Endodermal cell (in vitro differentiated cells): ENCODE data around the gene TGIF1. TPM values are rescaled to one million over a fixed set of nuclear protein-coding genes. Genes with fewer than 3 reads are reported as not detected.
A peak's percentile ranks its signal among the peaks of the same experiment; 100 is the strongest.

ENCODE experiments used
- DNase-seq: peaks from one replicate; pipeline ENCODE4 v3.0.0-alpha.2; 2017
- H3K27ac ChIP-seq: 2 replicates; pipeline ENCODE4 v1.5.1; 2013; ENCODE audit warnings: mild to moderate bottlenecking, low read depth, low read length, moderate library complexity
- H3K27me3 ChIP-seq: 2 replicates; pipeline ENCODE4 v1.6.1; 2013; ENCODE audit warnings: mild to moderate bottlenecking, low read length, moderate library complexity; ENCODE audit not compliant: insufficient read depth, control insufficient read depth, poor library complexity, severe bottlenecking
- H3K36me3 ChIP-seq: 2 replicates; pipeline ENCODE4 v1.7.0; 2013; ENCODE audit warnings: mild to moderate bottlenecking, low read length, moderate library complexity; ENCODE audit not compliant: control insufficient read depth, insufficient read depth
- H3K4me1 ChIP-seq: one replicate; pipeline ENCODE4 v1.7.0; 2013; ENCODE audit warnings: low read length; ENCODE audit not compliant: control insufficient read depth, insufficient read depth
- H3K4me3 ChIP-seq: 2 replicates; pipeline ENCODE4 v1.5.1; 2013; ENCODE audit warnings: mild to moderate bottlenecking, low read length, moderate library complexity
- H3K9ac ChIP-seq: 2 replicates; pipeline ENCODE4 v1.6.1; 2013; ENCODE audit warnings: mild to moderate bottlenecking, low read length, moderate library complexity; ENCODE audit not compliant: poor library complexity, severe bottlenecking; ENCODE audit errors: extremely low read depth
- H3K9me3 ChIP-seq: 2 replicates; pipeline ENCODE4 v1.6.1; 2013; ENCODE audit warnings: mild to moderate bottlenecking, low read length, moderate library complexity; ENCODE audit not compliant: control insufficient read depth
- H3K27ac Mint-ChIP-seq: 2 replicates; pipeline ENCODE4 v1.8.0; 2020; ENCODE audit warnings: mixed read lengths
- H3K27me3 Mint-ChIP-seq: 2 replicates; pipeline ENCODE4 v1.8.0; 2021; ENCODE audit warnings: mild to moderate bottlenecking, mixed read lengths; ENCODE audit not compliant: insufficient read depth
- H3K36me3 Mint-ChIP-seq: 2 replicates; pipeline ENCODE4 v1.8.0; 2020; ENCODE audit warnings: low read depth, mixed read lengths
- H3K4me1 Mint-ChIP-seq: 2 replicates; pipeline ENCODE4 v1.8.0; 2020; ENCODE audit warnings: mixed read lengths
- H3K4me3 Mint-ChIP-seq: 2 replicates; pipeline ENCODE4 v1.8.0; 2020; ENCODE audit warnings: mild to moderate bottlenecking, moderate library complexity, mixed read lengths
- H3K9me3 Mint-ChIP-seq: 2 replicates; pipeline ENCODE4 v1.8.0; 2020; ENCODE audit warnings: mild to moderate bottlenecking, mixed read lengths
- CTCF ChIP-seq: fragments of 200-600 bp; sonication (generic); conservative IDR thresholded peaks from 2 replicates; pipeline ENCODE4 v1.5.0; 2021; ENCODE audit warnings: antibody characterized with exemption, mild to moderate bottlenecking
- WGBS, 2 experiments: methylation state at CpG; one replicate each; pipeline versions ENCODE4 v1.1.5 to v1.1.7; 2013; ENCODE audit warnings: missing lambda C conversion rate in 2 of 2, mixed read lengths in 1 of 2; ENCODE audit not compliant: insufficient coverage in 1 of 2, insufficient read length in 1 of 2; 5-methylcytosine and 5-hydroxymethylcytosine counted together
- total RNA-seq, 2 donors: library from RNA; stranded (reverse); fragmentation: NEBNext Ultra II Directional in 1 of 2; extraction: Animal tissue kit (Norgen Biotek cat#: 25700) in 1 of 2; gene quantifications; 2 replicates in 1 of 2; 3 replicates in 1 of 2; pipeline ENCODE4 v1.2.1, GENCODE V29; 2021

The TGIF1 gene
- total RNA-seq, 2 donors from 2014 or later, result 417 to 575 TPM

DNA sequence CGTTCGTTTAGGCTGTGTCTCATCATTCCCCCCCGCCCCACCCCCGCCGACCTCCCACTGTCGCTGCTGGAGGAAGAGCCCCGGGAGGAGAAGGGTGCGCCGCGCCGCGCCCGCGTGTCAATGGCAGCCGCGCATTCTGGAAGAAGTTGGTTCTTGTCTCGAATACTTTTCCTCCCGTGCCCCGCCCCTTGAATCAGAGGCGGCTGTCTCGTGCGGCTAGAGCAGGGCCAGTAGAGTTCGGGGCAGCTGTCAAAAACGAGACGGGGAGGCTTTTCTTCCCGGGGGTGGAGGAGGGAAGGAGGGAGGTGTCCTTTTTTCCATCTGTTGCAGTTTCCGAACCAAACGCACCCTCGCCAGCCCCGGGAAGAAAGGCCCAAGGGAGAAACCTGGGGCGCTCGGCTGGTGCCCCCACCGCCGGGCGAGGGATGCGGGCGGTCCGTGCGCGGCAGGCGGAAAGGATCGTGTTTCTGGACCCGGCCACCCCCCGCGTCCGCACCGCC, 410 bp upstream of the TGIF1 start:
- Histone ChIP-seq H3K9ac (peak overlapping the region; percentile 99), H3K36me3 (peaks cover 11% of the 10 kb centered on the region)
- H3K9me3 Mint-ChIP-seq, result no peaks in the 10 kb centered on the region

GRCh38 chr18:3450799-3451182, 819 bp downstream of the TGIF1 start:
- peaks cover 28% of the 10 kb centered on the region for H3K4me1 Mint-ChIP-seq
- Histone ChIP-seq H3K4me3 (peak overlapping the region; percentile 100), H3K27ac (peak overlapping the region; percentile 96), H3K36me3 (peaks cover 17% of the 10 kb centered on the region), H3K4me1 (peaks cover 19% of the 10 kb centered on the region), H3K27me3 (no peaks in the 10 kb centered on the region), H3K9ac (peak overlapping the region; percentile 99), H3K9me3 (no peaks in the 10 kb centered on the region)
- H3K27ac Mint-ChIP-seq, result peak overlapping the region; percentile 96
- peaks cover 53% of the 10 kb centered on the region for H3K36me3 Mint-ChIP-seq
- TF ChIP-seq CTCF, result no peak
- 0% methylated on average over 1 to 15 of the region's 30 CpGs for WGBS, 2 experiments
- H3K9me3 Mint-ChIP-seq, result no peaks in the 10 kb centered on the region
- peak overlapping the region; percentile 100 for H3K4me3 Mint-ChIP-seq
- DNase-seq, result no peak
- no peaks in the 10 kb centered on the region for H3K27me3 Mint-ChIP-seq

More for the DNA sequence above, 410 bp upstream of the TGIF1 start:
- Histone ChIP-seq H3K4me1 (peaks cover 14% of the 10 kb centered on the region), H3K27ac (peak overlapping the region; percentile 100), H3K9me3 (no peaks in the 10 kb centered on the region), H3K27me3 (no peaks in the 10 kb centered on the region), H3K4me3 (peak overlapping the region; percentile 96)
- 0% methylated on average over 6 to 44 of the region's 47 CpGs for WGBS, 2 experiments
- peak overlapping the region; percentile 100 for H3K4me3 Mint-ChIP-seq
- DNase-seq, result peak; percentile 92
- no peak for TF ChIP-seq CTCF
- H3K27ac Mint-ChIP-seq, result peak overlapping the region; percentile 72
- no peaks in the 10 kb centered on the region for H3K27me3 Mint-ChIP-seq
- H3K36me3 Mint-ChIP-seq, result peaks cover 41% of the 10 kb centered on the region
- peaks cover 25% of the 10 kb centered on the region for H3K4me1 Mint-ChIP-seq

DNA sequence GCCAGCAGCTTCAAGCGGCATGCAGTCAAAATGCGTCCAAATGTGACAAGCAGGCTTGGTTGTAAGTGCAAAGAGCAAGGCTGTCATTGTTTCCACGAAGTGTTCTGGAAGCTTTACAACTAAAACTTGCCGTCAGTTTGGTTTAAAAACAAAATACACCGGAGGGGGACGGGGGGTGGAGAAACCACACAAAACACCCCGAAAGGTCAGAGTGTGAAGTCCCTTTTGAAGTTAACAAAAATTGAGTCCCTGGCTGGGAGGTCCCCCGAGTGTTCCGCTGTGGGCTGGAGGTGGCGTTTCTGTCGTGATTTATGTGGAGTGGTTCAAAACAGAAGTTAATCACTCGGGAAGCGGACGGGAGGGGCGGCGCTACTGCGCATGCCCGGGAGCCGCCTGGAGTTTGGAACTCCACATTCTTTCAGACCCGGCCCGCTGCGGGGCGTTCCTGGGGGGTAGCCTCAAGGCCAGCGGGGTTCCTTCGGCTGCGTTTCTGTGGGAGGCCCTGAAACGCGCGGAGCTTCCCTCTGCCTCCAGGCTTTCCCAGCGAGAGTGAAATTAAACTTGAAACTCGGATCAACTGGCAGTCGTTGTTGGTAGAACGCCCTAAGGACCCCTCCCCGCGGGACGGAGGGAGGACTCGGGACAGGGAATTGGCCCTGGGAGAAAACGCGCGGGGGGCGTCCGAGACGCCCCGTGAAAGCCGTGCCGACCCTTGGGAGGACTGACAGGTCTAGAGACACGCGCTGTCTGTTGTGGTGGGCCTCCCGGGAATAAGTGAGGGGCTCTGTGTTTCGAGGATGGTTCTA, 1.4 kb downstream of the TGIF1 start:
- Mint-ChIP-seq H3K27me3 (no peaks in the 10 kb centered on the region), H3K36me3 (peaks cover 59% of the 10 kb centered on the region), H3K4me1 (peaks cover 29% of the 10 kb centered on the region), H3K27ac (peak overlapping the region; percentile 96), H3K9me3 (no peaks in the 10 kb centered on the region), H3K4me3 (peak overlapping the region; percentile 100)
- peak overlapping the region; percentile 96 for H3K27ac ChIP-seq
- 0 to 1% methylated on average over 34 to 50 of the region's 50 CpGs for WGBS, 2 experiments
- peaks cover 22% of the 10 kb centered on the region for H3K4me1 ChIP-seq
- peaks cover 23% of the 10 kb centered on the region for H3K36me3 ChIP-seq
- DNase-seq, result peak; percentile 93
- no peak for TF ChIP-seq CTCF
- H3K9me3 ChIP-seq, result no peaks in the 10 kb centered on the region
- H3K9ac ChIP-seq, result peak overlapping the region; percentile 99
- H3K27me3 ChIP-seq, result no peaks in the 10 kb centered on the region
- peak overlapping the region; percentile 100 for H3K4me3 ChIP-seq
